GM12873 (cell line): ENCODE measurements around the gene DPT.

ENCODE experiments used
- CTCF ChIP-seq: IDR thresholded peaks from 2 replicates; pipeline ENCODE4 v1.5.1; 2012; ENCODE audit warnings: low read depth, mild to moderate bottlenecking, moderate library complexity, low read length, control low read depth; ENCODE audit not compliant: insufficient read depth; ENCODE audit errors: missing control alignments

DPT gene

GRCh38 chr1:168709405-168710363 lies 19.3 kb downstream of the DPT start:
- TF ChIP-seq CTCF: no peak

DNA sequence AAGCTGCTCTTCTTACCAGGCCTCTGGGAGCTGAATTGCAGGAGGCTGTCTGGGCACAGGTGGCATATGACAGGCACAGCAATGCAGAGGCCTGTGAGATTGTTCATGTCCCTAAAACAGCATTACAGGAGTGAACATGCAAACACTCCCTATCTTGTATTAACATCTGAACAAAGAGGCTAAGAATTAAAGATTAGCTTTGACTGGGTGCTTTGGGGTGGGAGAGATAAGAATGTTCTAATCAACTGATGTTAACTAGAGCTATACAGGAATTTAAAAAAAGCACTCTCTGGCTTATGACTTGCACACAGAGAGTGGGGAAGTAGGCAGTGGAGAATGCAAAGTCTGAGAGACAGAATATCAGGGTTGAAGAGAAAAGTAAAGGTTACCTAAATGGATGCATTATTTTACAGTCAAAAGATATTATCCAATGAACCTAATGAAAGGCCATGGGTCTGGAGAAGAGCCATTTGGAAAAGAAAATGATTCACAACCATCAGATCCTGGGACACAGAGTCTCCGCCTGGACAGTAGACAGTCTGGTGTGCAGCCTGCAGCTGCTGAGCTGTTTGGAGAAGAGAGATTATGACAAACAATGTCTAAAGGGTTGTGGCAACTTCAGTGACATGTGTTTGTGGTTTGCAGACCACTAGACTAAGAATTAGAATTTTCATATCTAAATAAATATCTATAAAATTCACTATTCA lies 20.2 kb downstream of the DPT start:
- no peak for TF ChIP-seq CTCF

DNA sequence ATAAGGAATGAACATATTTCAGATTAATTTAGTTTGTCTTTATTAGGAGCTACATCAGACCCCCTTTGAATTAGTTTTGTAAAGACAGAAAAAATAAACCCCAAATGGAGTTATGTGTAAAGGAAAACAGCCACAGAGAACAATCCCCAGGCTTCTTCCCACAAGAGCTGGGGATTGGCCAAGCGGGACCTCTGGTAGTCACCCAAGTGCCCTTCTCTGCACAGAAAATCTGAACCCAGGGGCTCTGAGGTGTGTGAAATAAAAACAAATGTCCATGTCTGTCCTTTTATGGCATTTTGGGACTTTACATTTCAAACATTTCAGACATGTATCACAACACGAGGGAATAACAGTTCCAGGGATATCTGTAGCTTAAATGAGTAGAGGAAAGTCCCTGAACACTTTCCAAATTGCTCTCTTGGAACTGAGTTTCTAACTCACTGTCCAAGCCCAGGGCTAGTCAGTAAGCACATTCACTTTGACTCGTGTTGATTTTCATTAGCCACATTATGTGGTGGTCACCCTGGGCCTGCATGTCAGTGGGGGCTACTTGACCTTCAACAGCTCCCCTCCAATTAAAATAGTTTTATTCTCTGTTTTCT lies 22.5 kb downstream of the DPT start:
- no peak for TF ChIP-seq CTCF

- no peak for TF ChIP-seq CTCF
These were observed 28.3 kb downstream of the DPT start for GRCh38 chr1:168700575-168701268.

DNA sequence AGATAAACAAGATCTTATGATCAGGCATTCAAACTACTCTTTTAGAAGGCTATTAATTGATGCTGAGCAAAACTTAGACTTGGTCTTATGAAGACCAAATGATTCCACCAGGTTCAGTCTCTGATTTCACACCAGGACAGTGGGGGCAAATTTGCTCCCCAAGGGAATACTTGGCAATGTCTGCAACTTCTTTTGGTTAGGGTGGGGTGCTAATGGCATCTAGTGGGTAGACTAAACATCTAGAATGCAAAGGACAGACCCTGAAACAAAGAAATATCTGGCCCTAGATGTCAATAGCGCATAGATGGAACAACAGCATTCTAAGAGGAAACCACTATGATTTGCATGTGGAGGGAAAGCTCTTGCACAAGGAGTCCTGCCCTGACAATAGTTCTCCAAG lies 30.6 kb downstream of the DPT start:
- no peak for TF ChIP-seq CTCF

DNA sequence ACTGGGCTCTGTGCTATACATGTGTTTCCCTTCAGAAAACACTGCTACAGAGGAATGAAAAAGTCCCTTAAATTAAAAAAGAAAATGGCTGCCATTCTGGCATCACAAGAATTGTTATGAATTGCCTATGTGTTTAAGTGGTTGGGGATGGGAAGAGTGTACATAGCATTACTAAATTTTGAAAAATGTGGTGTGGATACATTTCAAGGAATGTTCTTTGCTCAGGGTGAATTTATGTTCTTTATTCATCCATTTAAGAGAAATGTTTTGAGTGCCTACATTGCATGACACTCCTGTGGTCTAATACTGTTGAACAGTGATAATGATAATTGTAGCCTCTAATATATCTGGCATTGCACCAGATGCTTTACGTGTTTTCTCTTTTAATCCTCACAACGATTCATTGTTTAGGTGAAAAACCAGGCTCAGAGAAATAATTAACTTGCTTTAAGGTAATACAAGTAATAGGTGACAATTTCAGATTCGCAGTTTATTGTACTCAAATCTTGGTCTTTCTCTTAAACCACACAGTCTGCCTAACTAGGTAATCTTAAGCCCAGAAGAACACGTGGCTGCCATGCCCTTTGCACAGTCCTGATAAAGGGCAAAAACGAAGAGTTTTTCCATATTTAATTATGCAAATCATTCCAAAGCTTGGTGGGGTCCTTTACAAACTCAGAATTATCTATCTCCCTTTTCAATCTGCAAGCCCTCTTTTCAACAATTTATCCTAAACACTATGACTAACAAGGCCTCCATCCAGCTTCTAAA lies 31.5 kb downstream of the DPT start:
- no peak for TF ChIP-seq CTCF
